GM19463 (cell line): Measurements from ENCODE around the gene SFSWAP.
"Not testable (repeated sequence)": the region's sequence is repeated elsewhere in the genome, so short reads cannot be mapped to it uniquely, and the experiment has no call there.

Experiments
- ATAC-seq: cut with Tn5 transposase; IDR thresholded peaks from one replicate; pipeline ENCODE4 v1.9.1; 2021; ENCODE audit warnings: mild to moderate bottlenecking, moderate library complexity; ENCODE audit not compliant: unreplicated experiment

The SFSWAP gene

DNA sequence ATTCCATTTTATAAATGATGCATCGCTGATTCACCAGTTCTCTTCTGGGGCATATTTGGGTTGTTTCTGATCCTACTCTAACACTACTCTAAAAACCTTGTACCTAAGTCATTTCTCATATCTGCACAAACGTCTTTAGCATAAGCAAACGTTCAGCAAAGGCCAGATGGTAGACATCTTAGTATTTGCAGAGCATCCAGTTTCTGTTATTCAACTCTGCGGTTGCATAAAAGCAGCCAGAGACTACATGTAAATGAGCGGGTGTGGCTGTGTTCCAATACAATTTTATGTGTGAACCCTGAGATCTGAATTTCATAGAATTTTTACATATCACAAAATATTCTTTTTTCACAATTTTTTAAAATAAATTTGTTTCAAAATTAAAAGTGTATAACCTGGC lies 94.5 kb downstream of the SFSWAP start:
- no peak for ATAC-seq

DNA sequence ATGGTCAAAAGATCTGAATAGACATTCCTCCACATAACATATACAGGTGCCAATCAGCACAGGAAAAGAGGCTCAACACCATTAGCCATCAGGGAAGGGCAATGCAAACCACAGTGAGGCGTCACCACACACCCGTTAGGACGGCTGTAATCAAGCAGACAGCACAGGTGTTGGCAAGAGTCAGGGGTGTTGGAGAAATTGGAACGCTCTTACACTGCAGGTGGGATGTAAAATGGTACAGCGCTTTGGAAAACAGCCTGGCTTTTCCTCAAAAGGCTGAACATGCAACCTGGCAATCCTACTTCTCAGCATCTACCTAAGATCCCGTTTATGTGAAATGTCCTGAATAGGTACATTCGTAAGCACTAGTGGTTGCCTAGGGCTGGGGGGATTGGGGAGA lies 95.8 kb downstream of the SFSWAP start:
- ATAC-seq, result no peak

- ATAC-seq, result no peak
These were observed 98.0 kb downstream of the SFSWAP start for GRCh38 chr12:131808744-131809371.

GRCh38 chr12:131809476-131810254 lies 98.8 kb downstream of the SFSWAP start:
- ATAC-seq, result not testable (repeated sequence)

- no peak for ATAC-seq
These were observed 99.8 kb downstream of the SFSWAP start for GRCh38 chr12:131810726-131811125.

- ATAC-seq, result no peak
These were observed 104.2 kb downstream of the SFSWAP start for GRCh38 chr12:131815131-131815530.

DNA sequence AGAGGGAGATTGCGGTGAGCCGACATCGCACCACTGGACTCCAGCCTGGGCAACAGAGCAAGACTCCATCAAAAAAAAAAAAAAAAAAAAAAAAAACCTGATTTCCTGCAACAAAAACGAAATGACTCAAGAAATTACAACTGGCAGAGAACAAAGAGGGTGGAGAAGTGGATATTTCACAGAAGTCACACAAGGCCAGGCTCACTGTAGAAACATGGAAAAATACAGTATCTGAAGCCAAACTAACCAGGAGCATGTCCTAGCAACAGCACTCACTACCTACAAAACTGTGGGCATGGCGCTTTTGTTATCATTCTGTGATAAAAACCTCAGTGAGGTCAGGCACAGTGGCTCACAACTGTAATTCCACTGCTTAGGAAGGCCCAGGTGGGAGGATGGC lies 105.6 kb downstream of the SFSWAP start:
- no peak for ATAC-seq

DNA sequence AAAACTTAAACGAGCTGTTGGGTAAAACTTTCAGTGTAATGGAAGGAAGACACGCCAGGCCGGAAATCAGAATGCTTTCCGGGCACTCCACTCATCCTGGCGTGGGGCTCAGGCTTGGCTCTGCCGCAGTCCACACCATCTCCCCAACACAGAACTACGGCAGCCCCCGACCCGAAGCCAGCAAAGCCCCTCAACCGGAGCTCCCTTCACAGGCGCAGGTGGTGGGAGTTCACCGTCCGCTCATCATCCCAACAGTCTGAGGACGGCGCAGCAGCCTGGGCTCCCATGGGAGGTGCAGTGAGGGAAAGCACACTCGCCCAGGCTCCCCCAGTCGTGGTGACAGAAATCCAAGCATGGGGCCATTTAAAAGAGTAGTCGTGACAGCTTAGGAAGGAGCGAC lies 106.4 kb downstream of the SFSWAP start:
- ATAC-seq, result no peak

DNA sequence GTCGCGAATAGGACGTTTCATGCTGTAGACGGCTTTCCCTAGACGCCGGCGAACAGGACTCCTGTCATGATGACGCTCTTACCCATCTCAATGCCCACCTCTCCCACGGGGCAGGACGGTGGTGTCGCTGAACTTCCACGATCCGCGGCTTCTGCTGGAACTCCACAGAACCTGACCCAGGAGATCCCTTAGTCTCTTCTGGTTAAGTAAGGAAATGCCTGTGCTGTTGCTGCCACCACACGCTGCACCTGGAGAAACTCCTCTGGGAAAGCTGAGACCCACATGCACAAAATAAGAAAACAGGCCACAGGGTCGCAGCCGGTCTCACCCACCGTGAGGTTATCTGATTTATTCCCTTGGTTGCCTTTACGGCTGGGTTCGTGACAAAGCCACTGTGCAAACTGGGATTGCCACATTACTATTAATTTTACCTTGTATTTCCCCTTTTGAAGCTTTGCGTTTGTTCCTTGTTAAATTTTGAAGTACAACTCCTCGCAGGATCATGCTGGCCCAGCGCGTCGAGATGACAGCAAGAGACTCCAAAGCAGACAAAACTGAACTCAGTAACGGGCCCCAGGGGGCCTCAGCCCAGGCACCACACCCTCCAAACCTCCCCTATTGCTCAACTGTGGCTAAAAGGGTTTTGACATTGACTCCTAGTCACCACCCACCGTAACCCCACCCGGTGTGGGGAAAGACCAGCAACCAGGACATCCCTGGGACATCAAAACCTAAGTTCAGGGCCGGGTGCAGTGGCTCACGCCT lies 108.1 kb downstream of the SFSWAP start:
- ATAC-seq, result no peak

DNA sequence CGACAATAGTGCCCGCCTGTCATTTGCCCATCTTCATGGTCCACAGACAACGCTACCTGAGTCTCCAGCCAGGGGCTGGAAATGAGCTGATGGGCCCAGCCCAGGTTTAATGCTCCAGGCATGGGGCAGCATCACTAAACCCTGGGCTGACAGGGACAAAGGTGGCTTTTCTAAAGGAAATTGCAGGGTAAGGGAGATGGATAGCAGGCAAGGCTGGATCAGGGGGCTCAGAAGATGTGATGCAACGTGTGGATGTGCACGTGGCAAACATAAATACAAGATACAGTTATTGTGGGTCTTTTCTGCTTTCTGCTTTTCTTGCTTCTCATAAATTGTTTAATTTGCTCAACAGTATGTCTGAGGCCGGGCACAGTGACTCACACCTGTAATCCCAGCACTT lies 113.6 kb downstream of the SFSWAP start:
- ATAC-seq, result no peak

DNA sequence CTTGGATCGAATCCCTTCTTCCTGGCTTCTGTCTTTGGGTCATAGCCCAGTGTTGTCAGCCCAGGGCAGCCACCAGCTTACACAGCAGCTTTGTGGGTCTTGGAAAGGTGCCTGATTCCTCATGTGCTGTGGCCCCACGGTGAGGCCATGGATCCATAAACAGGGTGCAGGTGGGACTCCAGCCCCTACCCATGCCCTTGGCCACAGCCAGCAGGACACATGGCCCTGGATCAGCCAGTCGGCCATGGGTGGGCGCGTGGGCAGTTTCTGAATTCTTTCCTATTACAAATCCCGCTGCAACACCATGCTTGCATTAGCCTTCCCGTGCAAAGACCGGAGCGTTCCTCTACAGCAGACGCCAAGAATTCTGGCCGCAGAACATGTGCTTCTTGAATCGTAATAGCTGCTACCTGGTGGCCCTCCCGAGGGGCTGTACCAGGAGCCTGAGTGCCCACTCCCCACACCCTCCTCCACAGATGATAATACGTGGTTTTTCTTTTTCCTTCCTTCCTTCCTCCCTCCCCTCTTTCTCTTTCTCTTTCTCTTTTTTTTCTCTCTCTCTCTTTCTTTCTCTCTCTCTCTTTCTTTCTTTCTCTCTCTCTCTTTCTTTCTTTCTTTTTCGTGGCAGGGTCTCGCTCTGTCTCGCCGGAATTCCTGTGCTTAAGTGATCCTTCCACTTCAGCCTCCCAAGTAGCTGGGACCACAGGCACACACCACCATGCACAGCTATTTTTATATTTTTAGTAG lies 114.4 kb downstream of the SFSWAP start:
- no peak for ATAC-seq

DNA sequence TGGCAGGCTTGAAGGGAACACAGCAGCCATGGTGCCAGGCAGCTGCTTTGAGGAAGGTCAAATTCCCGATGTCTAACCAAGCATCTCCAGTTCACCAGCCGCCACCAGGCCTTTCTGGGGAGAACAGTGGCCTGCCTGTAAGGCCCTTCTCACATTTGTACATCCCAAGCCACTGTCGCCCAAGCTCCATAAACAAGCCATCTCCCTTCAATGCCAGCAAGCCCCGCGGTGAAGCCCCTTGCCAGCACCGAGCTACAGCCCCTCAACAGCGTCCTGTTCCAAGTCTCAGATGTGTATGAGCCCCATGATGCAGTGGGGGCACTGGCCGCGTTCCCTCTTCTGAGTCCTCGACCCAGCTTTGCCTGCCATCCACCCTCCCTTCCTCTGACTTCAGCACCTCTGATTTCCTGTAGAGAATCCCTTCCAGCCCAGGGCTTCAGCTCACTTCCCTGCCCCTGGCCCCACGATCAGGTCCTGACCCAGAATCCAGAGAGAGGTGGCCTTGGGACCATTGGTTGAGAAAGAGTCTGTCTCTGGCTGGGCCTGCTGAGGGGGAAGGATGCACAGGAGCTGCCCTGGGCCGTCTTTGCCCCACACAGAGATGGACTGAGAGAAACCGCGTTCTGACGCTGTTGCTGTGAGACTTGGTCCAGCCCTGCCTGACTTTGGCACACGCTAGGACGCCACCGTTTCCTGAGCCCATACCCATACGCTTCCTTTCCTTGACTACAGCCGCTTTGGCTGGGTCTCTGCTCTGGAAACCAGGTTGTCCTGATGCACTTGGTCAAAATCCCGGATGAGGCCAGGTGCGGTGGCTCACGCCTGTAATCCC lies 115.4 kb downstream of the SFSWAP start:
- ATAC-seq, result no peak

- ATAC-seq, result no peak
These were observed 117.2 kb downstream of the SFSWAP start, which contains the start of gene MMP17 for GRCh38 chr12:131827961-131828534. Gene MMP17 (plus strand): TSS chr12:131828393. CDS start chr12:131828495, 102 bp downstream.

DNA sequence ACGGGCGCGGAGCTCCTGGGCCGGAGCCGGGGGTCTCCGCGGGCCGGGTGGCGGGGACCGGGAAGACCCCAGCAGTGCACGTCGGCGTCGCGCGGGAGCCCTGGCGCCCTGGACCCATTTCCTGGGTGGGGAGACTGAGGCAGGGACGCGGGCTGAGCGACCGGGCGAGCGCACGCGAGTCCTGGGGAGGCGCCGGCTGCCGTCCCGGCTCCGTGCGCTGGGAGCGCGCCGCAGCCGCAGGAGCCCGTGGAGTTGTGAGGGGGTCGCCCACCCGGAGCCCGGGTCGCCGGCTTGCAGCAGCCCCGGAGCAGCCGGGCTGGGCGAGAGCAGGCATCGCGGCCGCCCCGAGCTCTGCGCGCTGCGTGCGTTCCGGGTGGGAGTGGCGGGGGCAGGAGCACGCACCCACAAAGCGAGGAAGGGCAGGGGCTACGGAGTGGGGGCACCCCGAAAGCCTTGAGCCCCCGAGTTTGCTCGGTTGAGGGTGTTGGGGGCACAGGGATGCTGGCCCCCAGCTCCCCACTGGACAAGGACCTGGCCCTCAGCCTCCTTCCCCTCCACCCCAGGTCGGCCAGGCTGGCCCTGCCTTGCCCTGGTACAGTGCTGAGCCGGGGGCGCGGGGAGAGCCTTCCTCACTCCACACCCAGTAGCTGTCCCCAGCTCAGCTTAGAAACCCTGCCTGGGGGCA lies 117.9 kb downstream of the SFSWAP start:
- ATAC-seq, result no peak

- ATAC-seq, result no peak
These were observed 118.5 kb downstream of the SFSWAP start for GRCh38 chr12:131829356-131829747.

- no peak for ATAC-seq
These were observed 119.0 kb downstream of the SFSWAP start for GRCh38 chr12:131829791-131830334.

DNA sequence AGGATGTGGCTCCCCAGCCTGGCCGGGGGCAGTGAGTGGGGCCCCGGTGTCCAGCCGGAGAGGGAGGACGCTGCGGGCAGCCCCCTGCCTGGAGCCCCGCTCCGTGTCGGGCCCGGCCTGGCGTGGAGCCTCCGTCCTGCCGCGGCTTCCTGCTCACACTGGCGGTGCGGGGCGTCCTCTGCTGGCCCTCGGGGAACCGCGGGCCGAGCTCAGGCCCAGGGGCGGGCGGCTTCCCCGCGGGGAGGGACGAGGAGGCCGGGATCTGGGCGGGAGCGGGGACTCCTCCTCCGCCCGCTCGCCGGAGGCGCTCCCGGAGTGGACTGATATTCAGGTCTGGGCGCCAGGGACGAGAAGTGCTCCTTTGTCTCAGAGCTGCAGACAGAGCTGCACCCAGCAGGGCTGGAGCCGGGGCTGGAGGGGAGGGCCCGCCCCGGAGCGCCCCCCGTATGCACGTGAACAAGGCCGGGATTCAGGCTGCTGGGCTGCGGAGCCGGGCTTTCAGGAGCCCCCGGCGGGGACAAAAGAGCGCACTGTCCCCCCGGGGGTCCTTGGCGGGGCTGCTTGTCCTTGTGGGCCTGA lies 119.5 kb downstream of the SFSWAP start:
- no peak for ATAC-seq

GRCh38 chr12:131830914-131831571 lies 120.2 kb downstream of the SFSWAP start:
- ATAC-seq, result no peak
